ENCODE results near the gene RPL3. TPM values are rescaled to one million over a fixed set of nuclear protein-coding genes. Genes with fewer than 3 reads are reported as not detected.

RPL3 gene
- total and polyA plus RNA-seq, 2 donors (not counting 1 experiment from before 2014, with no cell fraction given), result 2,665 to 5,418 TPM

DNA sequence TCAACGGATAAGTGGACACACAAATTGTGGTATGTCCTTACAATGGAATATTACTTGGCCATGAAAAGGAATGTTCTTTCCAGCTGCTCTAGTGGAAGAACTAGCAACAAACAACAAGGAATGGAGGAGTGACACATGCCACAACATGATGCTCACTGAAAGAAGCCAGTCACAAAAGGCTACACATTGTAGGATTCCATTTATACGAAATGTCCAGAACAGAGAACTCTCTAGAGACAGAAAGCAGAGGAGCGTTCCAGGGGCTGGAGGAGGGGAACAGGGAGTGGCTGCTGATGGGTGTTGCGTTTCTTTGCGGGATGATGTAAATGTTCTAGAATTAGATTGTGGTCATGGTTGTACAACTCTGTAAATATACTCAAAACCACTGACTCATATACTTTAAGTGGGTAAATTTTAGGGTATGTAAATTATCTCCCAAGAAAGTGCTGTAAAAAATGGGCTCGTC lies 42.2 kb downstream of the RPL3 start:
- Histone ChIP-seq H3K4me1 (ENCODE audit: control insufficient read depth in 2 of 2, insufficient read depth in 2 of 2, low read length in 2 of 2) (peaks cover 0 to 5% of the 10 kb centered on the region in 2 donors), H3K4me2 (replicated peaks; ENCODE audit: low read depth, low read length, poor library complexity, severe bottlenecking) (no peak overlapping the region), H3K9ac (ENCODE audit: low read length) (no peak overlapping the region), H3K79me2 (ENCODE audit: control insufficient read depth, insufficient read depth, low read length) (no peaks in the 10 kb centered on the region), H3K27ac (ENCODE audit: low read length in 2 of 2) (no peak overlapping the region), H2AFZ (ENCODE audit: insufficient read depth, low read depth, low read length, poor library complexity, severe bottlenecking) (no peak overlapping the region), H3K36me3 (replicated peaks in 1 of 2; ENCODE audit: control extremely low read depth in 1 of 2, control insufficient read depth in 1 of 2, extremely low read depth in 1 of 2, insufficient read depth in 2 of 2, low read length in 1 of 2) (no peaks in the 10 kb centered on the region), H3K9me3 (ENCODE audit: control extremely low read depth in 1 of 3, control insufficient read depth in 2 of 3, insufficient read depth in 1 of 3, low read length in 2 of 3) (peaks cover 2 to 11% (median 3%) of the 10 kb centered on the region in 3 donors), H3K4me3 (ENCODE audit: control extremely low read depth in 1 of 5, extremely low read depth in 1 of 5, insufficient read depth in 1 of 5, low read depth in 2 of 5, low read length in 4 of 5) (no peak overlapping the region), H3K27me3 (replicated peaks in 1 of 4; ENCODE audit: control extremely low read depth in 1 of 4, control insufficient read depth in 3 of 4, insufficient read depth in 4 of 4, low read length in 3 of 4) (peaks cover 0 to 34% (median 3%) of the 10 kb centered on the region in 4 experiments), H4K20me1 (ENCODE audit: control insufficient read depth, insufficient read depth, low read length, poor library complexity, severe bottlenecking) (no peaks in the 10 kb centered on the region)
- no peak overlapping the region for H3K4me3 Mint-ChIP-seq
- POLR2A ChIA-PET, result no interaction called here
- TF ChIP-seq, protein P1, sequence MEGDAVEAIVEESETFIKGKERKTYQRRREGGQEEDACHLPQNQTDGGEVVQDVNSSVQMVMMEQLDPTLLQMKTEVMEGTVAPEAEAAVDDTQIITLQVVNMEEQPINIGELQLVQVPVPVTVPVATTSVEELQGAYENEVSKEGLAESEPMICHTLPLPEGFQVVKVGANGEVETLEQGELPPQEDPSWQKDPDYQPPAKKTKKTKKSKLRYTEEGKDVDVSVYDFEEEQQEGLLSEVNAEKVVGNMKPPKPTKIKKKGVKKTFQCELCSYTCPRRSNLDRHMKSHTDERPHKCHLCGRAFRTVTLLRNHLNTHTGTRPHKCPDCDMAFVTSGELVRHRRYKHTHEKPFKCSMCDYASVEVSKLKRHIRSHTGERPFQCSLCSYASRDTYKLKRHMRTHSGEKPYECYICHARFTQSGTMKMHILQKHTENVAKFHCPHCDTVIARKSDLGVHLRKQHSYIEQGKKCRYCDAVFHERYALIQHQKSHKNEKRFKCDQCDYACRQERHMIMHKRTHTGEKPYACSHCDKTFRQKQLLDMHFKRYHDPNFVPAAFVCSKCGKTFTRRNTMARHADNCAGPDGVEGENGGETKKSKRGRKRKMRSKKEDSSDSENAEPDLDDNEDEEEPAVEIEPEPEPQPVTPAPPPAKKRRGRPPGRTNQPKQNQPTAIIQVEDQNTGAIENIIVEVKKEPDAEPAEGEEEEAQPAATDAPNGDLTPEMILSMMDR (IDR thresholded peaks at IDR 0.05), result no peak
- TF ChIP-seq EZH2 (IDR thresholded peaks at IDR 0.05; ENCODE audit: borderline replicate concordance, insufficient read depth, low read depth, low read length, poor library complexity, severe bottlenecking), result no peak
- CTCF ChIA-PET, result no interaction called here
- peaks cover 32% of the 10 kb centered on the region for H3K27me3 Mint-ChIP-seq
- H3K4me1 Mint-ChIP-seq, result peaks cover 5% of the 10 kb centered on the region
- no peak for ATAC-seq (ENCODE audit: low read depth)
- DNase-seq, result no peak
- intact Hi-C loops (cut with micrococcal nuclease), result no loop called here
- no peak overlapping the region for H3K27ac Mint-ChIP-seq
- WGBS (ENCODE audit: insufficient coverage), result 100% methylated on average over 1 of the region's 6 CpGs
- peaks cover 3% of the 10 kb centered on the region for H3K9me3 Mint-ChIP-seq (ENCODE audit: insufficient read depth)

DNA sequence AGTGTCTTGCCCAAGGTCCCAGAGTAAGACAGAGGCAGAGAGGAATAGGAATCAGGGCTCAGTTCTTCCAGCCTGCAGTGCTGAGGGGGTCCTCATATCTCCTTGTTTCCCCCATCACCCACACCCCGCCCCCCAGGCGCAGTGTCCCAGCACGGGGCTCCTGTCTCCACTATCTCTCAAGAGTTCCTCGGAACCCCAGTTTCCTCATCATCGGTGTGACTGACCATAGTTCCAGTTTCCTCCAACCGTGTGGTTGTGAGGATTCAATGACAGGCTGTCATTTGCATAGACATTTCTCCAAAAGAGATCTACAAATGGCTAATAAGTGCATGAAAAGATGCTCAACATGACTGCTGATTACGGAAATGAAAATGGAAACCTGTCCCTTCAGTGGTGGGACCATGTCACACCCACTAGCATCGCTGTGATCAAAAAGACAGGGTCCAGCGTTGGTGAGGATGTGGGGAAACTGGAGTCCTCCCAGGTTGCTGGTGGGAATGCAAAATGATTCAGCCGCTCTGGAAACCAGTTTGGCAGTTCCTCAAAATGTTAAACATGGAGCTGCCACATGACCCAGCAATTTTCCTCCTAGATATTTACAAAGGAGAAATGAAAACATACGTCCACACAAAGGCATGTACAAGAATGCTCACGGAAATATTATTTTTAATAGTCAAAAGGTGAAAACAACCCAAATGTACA lies 42.8 kb downstream of the RPL3 start:
- ATAC-seq (ENCODE audit: low read depth) (no peak), DNase-seq (no peak)
- no peak overlapping the region for H3K4me3 Mint-ChIP-seq
- Histone ChIP-seq H3K36me3 (replicated peaks in 1 of 2; ENCODE audit: control extremely low read depth in 1 of 2, control insufficient read depth in 1 of 2, extremely low read depth in 1 of 2, insufficient read depth in 2 of 2, low read length in 1 of 2) (no peaks in the 10 kb centered on the region), H3K9ac (ENCODE audit: low read length) (no peak overlapping the region), H4K20me1 (ENCODE audit: control insufficient read depth, insufficient read depth, low read length, poor library complexity, severe bottlenecking) (no peaks in the 10 kb centered on the region), H3K9me3 (ENCODE audit: control extremely low read depth in 1 of 3, control insufficient read depth in 2 of 3, insufficient read depth in 1 of 3, low read length in 2 of 3) (peaks cover 2 to 11% (median 3%) of the 10 kb centered on the region in 3 donors), H3K79me2 (ENCODE audit: control insufficient read depth, insufficient read depth, low read length) (no peaks in the 10 kb centered on the region), H3K4me2 (replicated peaks; ENCODE audit: low read depth, low read length, poor library complexity, severe bottlenecking) (no peak overlapping the region), H3K27ac (ENCODE audit: low read length in 2 of 2) (no peak overlapping the region), H3K4me1 (ENCODE audit: control insufficient read depth in 2 of 2, insufficient read depth in 2 of 2, low read length in 2 of 2) (peaks cover 0 to 5% of the 10 kb centered on the region in 2 donors), H3K27me3 (replicated peaks in 1 of 4; ENCODE audit: control extremely low read depth in 1 of 4, control insufficient read depth in 3 of 4, insufficient read depth in 4 of 4, low read length in 3 of 4) (peaks cover 0 to 33% (median 3%) of the 10 kb centered on the region in 4 experiments), H2AFZ (ENCODE audit: insufficient read depth, low read depth, low read length, poor library complexity, severe bottlenecking) (no peak overlapping the region), H3K4me3 (ENCODE audit: control extremely low read depth in 1 of 5, extremely low read depth in 1 of 5, insufficient read depth in 1 of 5, low read depth in 2 of 5, low read length in 4 of 5) (no peak overlapping the region)
- H3K27ac Mint-ChIP-seq, result no peak overlapping the region
- H3K4me1 Mint-ChIP-seq, result peaks cover 5% of the 10 kb centered on the region
- 77% methylated on average over 4 of the region's 12 CpGs for WGBS (ENCODE audit: insufficient coverage)
- POLR2A ChIA-PET, result no interaction called here
- CTCF ChIA-PET, result no interaction called here
- TF ChIP-seq, protein P1 (IDR thresholded peaks at IDR 0.05), result no peak
- no peak for TF ChIP-seq EZH2 (IDR thresholded peaks at IDR 0.05; ENCODE audit: borderline replicate concordance, insufficient read depth, low read depth, low read length, poor library complexity, severe bottlenecking)
- intact Hi-C loops (cut with micrococcal nuclease), result no loop called here
- H3K9me3 Mint-ChIP-seq (ENCODE audit: insufficient read depth), result peaks cover 3% of the 10 kb centered on the region
- H3K27me3 Mint-ChIP-seq, result peaks cover 32% of the 10 kb centered on the region

Data from B cell (primary cell).